AG10803 (cell line): ENCODE results near the gene NINL.

ENCODE experiments used
- DNase-seq: peaks from one replicate; pipeline ENCODE4 v3.0.0; 2010; ENCODE audit warnings: low read depth
- H3K4me3 ChIP-seq: 2 replicates; pipeline ENCODE4 v1.5.1; 2011; ENCODE audit warnings: mild to moderate bottlenecking, low read length, control low read depth
- CTCF ChIP-seq: conservative IDR thresholded peaks from 2 replicates; pipeline ENCODE4 v1.5.1; 2011; ENCODE audit warnings: mild to moderate bottlenecking, low read length, control low read depth, inconsistent platforms

Gene NINL

DNA sequence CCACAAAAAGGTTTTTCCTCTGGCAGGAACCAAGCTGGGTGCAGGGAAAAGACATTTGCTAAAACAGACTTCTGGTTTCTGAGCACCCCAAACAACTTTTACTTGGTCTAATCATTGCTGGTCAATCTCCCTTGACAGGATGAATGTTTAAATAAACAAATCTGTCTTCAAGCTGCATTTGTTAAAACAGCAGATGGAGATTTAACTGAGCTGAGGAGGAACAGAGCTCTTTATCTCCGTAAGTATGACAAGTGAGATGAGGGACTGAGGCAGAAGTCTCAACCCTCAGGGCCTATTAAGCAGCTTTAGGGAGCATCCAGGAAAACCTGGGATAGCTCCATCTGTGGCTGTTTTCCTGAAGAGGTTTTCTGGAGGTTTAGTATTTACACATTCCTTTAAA, 40.6 kb downstream of the NINL start:
- no peak overlapping the region for H3K4me3 ChIP-seq
- DNase-seq, result no peak
- TF ChIP-seq CTCF, result no peak

GRCh38 chr20:25544311-25544710, 41.0 kb downstream of the NINL start:
- no peak overlapping the region for H3K4me3 ChIP-seq
- DNase-seq, result peak; percentile 25
- no peak for TF ChIP-seq CTCF

GRCh38 chr20:25543068-25543467, 42.3 kb downstream of the NINL start:
- no peak for TF ChIP-seq CTCF
- H3K4me3 ChIP-seq, result no peak overlapping the region
- peak; percentile 42 for DNase-seq

DNA sequence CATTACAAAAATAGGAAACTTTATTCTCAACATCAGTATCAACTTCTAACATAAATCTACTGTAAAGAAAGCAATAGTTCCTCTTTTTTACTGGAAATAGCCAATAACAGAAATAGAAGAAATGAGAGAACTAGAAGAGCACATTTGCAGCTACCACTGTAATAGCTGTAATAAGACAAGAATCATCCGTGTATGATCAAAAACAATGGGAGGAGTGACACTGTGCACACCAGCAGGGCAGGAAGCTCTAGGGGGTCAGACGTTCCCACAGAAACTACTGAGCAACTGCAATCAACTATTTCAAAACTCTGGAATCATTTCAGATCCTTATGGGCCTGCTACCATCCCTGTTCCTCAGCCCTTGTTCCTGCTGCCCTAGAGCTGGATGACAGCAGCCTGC, 43.7 kb downstream of the NINL start:
- no peak overlapping the region for H3K4me3 ChIP-seq
- peak; percentile 60 for DNase-seq
- no peak for TF ChIP-seq CTCF

DNA sequence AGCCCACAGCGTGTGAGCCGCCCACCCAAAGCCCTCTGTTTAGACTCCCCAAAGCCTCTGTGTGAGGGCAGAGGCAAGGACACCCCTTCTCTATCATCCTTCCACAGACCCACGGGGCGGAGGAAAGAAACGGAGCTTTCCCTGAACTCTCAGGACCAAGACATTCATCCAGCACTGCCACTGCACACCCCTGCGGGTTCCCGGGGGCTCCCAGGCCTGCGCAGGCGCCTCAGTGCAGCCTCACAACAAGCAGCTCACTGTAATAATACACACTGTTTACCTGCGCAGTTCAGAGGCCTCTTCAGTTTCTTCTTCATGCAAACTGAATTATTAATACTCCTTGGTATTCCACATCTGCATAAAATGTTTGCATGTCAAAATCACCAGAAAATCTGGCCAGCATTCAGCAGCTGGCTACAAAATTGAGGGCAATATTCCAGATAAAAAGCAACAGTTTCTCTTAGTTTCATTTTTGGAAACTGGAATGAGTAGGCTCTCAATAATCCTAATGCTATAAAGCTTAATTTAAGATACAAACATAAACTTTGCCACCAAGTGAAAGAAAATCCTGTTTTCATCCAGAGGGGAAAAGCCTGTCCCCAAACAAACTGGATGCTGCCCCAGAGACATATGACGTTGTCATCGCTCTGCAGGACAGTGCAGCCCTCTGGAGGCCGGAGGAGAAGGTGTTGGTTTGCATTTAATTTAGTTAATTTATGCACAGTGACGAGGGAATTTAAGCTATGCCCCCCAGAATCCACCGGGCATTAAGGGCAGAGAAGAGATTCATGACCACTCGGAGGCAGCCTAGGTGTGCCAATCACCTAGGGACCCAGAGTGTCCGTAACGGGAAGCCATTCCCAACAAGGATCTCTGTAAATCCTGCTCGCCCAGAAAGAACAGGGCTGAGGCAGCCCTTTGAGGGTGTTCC, 45.3 kb downstream of the NINL start:
- peak; percentile 60 for TF ChIP-seq CTCF
- DNase-seq, result peak; percentile 52
- H3K4me3 ChIP-seq, result peak overlapping the region; percentile 51

- DNase-seq, result no peak
- no peak overlapping the region; the same call in 1 of the 2 replicates for H3K4me3 ChIP-seq
- TF ChIP-seq CTCF, result no peak
Measured at GRCh38 chr20:25538838-25539665, 46.3 kb downstream of the NINL start.
